ENCODE measurements around the gene CAVIN3.
A peak's percentile ranks its signal among the peaks of the same experiment; 100 is the strongest.

The CAVIN3 gene
- total RNA-seq, result 0 to 0.07 reads per million in 2 donors

- DNase-seq, result no peak
Measured at GRCh38 chr11:6320411-6321155, at the start of gene CAVIN3. CAVIN3 (minus strand) TSS chr11:6320501; CDS start chr11:6320476, 25 bp downstream.

DNA sequence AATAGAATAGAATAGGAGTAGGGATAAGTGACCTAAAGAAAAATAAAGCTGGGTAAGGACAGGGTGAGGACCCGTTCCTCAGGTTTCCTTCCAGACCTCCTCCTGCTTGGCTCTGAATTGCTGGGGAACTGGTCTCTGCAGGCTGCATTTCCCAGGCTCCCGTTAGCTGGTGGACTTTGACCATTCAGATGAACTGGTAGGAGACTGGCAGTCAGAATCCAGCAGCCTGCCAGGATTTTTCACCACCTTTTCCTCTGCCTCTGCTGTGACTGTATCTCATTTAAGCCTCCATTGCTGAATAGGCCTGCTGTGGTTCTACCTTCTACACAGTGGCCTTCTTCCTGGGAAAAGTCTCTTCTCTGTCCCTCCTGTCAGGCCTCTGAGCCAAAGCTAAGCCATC, 45.4 kb upstream of the CAVIN3 start:
- no peak for DNase-seq

DNA sequence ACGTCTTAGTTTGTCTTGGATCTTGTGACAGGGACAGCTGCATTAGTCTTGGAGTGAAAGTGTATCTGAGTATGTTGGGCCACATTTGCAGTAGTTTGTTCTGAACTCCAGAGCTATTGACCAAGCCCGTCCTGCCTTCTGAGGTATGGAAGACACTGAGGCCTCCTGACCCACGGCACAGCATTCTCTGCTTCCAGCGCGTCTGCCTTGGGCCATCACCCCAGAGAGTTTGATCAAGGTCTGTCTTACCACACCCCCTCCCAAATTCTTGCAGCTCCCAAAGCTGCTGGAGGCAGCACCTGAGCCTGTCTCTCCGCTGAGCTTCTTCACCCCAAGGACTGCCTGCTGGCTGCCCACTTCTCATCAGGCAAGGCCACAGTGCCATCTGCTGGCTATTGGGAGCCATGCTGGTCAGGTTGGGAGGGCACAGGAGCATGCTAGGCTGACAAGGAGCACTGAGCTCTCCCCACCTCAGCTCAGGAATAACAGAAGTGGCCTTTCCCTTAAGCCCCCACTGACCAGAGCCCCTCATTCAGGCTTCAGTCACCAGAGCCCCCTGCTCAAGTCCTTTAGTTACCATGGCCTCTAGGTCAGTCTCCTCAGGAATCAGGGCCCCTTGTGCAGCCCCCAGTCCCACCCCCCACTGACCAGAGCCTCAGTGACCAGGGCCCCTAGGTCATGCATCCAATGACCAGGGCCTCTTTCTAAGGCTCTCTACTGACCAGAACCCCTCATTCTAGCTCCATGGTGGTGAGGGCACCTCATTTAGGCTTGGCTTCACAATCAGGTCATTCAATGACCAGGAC, 42.8 kb upstream of the CAVIN3 start:
- DNase-seq, result peak; percentile 44

- DNase-seq, result no peak
Measured at GRCh38 chr11:6362185-6362872, 42.0 kb upstream of the CAVIN3 start.

GRCh38 chr11:6360183-6360582, 39.9 kb upstream of the CAVIN3 start:
- DNase-seq, result no peak

- no peak for DNase-seq
Measured at GRCh38 chr11:6357222-6357621, 36.9 kb upstream of the CAVIN3 start.

- DNase-seq, result no peak
Measured at GRCh38 chr11:6356503-6357055, 36.3 kb upstream of the CAVIN3 start.

DNA sequence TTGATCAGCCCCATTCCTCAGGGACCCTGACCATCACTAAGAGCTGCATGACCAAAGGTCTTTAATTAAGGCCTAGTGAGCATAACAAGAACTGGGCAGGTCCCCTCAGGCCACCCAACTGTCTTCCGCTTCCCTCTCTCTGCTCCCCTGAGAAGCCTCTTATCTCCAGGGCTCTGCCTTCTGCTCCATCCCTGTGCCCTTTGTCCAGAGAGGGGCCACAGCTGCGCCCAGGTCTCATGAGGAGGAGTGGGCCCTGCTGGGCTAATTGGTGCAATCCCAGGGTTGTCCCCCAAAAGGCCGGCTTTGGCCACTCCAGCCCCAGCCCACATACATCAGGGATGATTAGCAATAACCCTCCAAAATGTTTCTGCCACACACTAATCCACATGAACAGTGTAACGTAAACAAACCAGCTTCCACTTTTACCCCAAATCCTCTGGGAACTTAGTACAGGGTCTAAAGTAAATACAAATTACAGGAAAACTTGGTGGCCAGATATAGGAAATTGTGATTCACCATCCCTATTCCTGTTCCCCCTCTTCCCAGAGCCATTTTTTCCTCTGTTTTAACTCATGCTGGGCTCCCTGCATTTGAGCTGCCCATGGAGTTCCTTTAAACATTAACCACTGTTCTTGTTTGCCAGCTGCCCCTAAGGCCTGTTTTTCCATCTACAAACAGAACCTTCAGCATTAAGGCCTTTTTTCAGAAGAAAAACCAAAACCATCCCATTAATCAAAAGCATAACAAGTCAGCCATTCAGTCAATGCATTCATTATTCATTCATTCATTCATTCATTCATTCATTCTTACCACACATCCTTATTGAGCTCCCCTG, 34.6 kb upstream of the CAVIN3 start:
- no peak for DNase-seq

DNA sequence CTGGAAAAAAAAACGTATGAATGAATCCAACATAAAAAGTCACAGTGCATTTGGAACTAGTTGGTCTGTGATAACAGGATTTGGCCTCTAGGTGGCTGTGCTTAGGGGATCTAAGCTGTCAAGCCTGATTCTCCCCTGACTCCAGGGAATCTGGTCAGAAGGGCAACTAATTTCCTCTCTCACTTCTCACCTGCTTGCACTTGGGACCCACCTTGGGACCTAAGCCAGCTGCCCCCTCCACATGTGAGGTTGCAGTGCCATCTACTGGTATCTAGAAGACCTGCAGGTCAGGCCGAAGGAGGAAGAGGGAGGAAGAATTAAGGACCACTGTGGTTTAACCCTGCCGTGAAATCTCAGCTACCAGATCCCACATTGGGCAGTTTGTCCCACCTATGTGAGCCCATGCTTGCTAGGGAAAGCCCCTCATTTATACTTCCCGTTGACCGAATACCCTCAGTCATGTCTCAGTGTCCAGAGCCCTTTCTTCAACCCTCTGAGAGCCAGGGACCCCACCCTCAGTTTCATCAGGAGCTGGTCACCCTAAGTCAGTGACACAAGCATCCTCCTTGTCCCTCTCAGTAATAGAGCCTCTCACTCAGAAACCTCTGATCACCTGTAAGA, 33.2 kb upstream of the CAVIN3 start:
- DNase-seq, result peak; percentile 36

DNA sequence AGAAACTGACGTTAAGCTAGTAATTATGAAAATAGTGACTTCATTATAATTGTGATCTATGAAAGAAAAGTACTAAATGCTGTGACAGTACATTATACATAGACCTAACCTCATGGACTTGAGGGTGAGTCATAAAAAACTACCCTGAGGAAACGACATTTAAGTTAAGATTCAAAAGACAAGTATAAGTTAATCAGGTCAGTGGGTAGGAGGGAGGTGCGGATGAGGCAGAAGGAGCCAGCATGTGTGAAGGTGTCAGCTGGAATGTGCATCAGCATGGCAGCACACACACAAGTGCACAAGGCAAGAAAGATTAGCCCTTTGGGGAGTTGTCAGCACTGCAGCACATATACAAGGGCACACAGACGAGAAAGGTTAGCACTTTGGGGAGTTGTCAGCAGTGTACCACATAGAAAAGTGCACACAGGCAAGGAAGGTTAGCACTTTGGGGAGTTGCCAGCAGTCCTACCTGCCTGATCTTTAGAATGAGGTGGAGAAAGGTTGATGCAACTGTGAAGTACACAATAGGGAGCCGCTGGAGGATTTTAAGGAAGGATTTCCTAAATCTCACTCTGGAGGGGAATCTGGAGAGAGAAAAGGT, 31.6 kb upstream of the CAVIN3 start:
- no peak for DNase-seq

GRCh38 chr11:6350486-6350885, 30.2 kb upstream of the CAVIN3 start:
- DNase-seq, result no peak

DNA sequence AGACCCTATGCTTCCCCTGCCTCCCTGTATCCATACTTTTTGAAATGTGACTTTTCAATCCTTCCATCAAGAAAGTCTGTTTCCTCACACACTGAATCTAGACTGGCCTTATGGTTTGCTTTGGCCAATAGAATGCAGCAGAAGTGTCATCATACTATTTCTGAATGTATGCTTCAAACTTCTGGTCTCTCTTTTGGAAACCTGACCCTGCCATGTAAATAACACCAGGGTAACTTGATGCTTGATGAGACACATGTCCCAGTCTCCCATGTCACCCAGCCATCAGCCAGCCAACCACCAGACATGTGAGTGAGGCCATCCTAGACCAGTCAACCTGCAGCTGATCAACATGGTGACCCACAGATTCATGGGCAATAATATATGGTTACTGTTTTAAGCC, 29.7 kb upstream of the CAVIN3 start:
- no peak for DNase-seq

GRCh38 chr11:6345366-6345765, 25.1 kb upstream of the CAVIN3 start:
- DNase-seq, result no peak

- DNase-seq, result no peak
Measured at GRCh38 chr11:6336293-6336692, 16.0 kb upstream of the CAVIN3 start.

DNA sequence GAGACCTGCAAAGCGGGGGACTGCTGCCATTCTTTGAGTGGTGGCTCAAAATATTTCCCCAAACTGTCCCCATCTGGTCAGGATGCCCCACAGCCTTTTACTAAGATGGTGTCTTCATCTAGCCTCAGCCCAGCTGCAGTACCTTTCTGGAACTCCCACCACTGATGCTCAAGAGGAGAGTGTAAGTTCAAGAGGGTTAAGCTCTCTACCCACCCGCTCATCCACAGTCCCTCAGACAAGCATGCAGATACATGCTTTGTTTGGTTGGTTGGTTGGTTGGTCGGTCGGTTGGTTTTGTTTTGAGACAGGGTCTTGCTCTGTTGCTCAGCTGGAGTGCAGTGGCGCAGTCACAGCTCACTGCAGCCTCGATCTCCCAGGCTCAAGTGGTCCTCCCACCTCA, 14.5 kb upstream of the CAVIN3 start:
- DNase-seq, result no peak

GRCh38 chr11:6333095-6333494, 12.8 kb upstream of the CAVIN3 start:
- DNase-seq, result no peak

GRCh38 chr11:6332066-6332465, 11.8 kb upstream of the CAVIN3 start:
- no peak for DNase-seq

GRCh38 chr11:6328321-6328720, 8.0 kb upstream of the CAVIN3 start:
- no peak for DNase-seq

DNA sequence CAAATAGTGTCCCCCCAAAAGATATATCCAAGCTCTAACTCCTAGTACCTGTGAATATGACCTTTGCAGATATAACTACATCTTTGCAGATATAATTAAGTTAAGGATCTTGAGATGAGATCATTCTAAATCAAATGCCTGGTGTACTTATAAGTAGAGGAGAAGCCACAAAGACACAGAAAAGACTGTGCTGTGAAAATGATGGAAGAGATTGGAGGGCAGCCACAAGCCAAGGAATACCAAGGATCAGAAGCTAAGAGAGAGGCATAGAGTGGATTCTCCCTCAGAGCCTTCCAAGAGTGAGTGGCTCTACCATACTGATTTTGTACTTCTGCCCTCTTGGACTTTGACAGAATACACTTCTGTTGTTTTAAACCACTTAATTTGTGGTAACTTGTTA, 7.5 kb upstream of the CAVIN3 start:
- DNase-seq, result no peak

GRCh38 chr11:6326985-6327384, 6.7 kb upstream of the CAVIN3 start:
- no peak for DNase-seq

GRCh38 chr11:6326303-6326702, 6.0 kb upstream of the CAVIN3 start:
- no peak for DNase-seq
